ENCODE measurements around the gene MAN1C1.

Gene MAN1C1

GRCh38 chr1:25814549-25815087, 198.0 kb downstream of the MAN1C1 start (continued):
- no peak for TF ChIP-seq POU6F1 (CRISPR knock-in tag; IDR thresholded peaks at IDR 0.05; ENCODE audit: borderline replicate concordance, low read depth)

- TF ChIP-seq TSHZ2 (CRISPR knock-in tag; IDR thresholded peaks at IDR 0.05) (no peak), TOX (CRISPR knock-in tag; IDR thresholded peaks at IDR 0.05; ENCODE audit: borderline replicate concordance) (no peak), ZFP30 (CRISPR knock-in tag; IDR thresholded peaks at IDR 0.05) (no peak), BACH2 (CRISPR knock-in tag; IDR thresholded peaks at IDR 0.05; ENCODE audit: borderline replicate concordance) (no peak), ZC3H10 (CRISPR knock-in tag; IDR thresholded peaks at IDR 0.05) (no peak), OSR1 (CRISPR knock-in tag; IDR thresholded peaks at IDR 0.05) (no peak), GLIS3 (CRISPR knock-in tag; IDR thresholded peaks at IDR 0.05) (no peak), ZNF8 (CRISPR knock-in tag; IDR thresholded peaks at IDR 0.05) (no peak), ZNF70 (CRISPR knock-in tag; IDR thresholded peaks at IDR 0.05) (no peak), RARB (CRISPR knock-in tag; IDR thresholded peaks at IDR 0.05) (no peak), PPARA (CRISPR knock-in tag; IDR thresholded peaks at IDR 0.05; ENCODE audit: borderline replicate concordance) (no peak)
- ATAC-seq, result no peak
These were observed 198.9 kb downstream of the MAN1C1 start for GRCh38 chr1:25815208-25816111.

- TF ChIP-seq BACH2 (CRISPR knock-in tag; IDR thresholded peaks at IDR 0.05; ENCODE audit: borderline replicate concordance) (no peak), ZC3H10 (CRISPR knock-in tag; IDR thresholded peaks at IDR 0.05) (no peak), TOX (CRISPR knock-in tag; IDR thresholded peaks at IDR 0.05; ENCODE audit: borderline replicate concordance) (no peak)
- no peak for ATAC-seq
These were observed 199.6 kb downstream of the MAN1C1 start for GRCh38 chr1:25816112-25816718.

DNA sequence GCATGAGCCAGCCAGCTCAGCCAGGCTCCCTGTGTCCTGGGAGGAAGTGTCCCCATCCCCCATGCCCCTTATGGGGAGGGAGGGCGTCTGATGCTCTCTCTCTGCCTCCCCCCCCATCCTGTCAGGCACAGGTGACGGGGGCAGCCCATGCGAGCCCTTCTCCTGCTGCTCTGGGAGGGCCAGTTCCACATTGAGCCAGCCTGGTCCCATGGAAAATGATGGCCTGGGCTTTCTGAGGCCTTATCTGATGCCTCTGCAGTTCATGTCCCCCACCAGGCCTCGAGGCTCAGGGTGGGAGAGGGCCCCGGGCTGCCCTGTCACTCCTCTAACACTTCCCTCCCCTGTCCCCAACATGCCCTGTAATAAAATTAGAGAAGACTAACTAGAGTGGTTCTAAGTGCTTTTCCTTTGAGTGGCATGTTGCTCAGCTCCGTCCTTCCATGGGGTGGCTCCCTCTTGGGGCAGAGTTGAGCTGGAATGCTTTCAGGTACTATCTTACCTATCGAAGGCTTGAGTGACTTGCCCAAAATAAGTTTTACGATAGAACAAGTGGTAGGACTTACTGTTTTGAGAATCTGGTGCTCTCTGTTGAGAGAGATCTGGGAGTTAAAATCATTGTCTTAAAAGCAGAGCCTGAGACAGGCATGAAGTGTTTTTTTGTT, 201.4 kb downstream of the MAN1C1 start:
- no peak for ATAC-seq
- TF ChIP-seq ZC3H10 (CRISPR knock-in tag; IDR thresholded peaks at IDR 0.05), result no peak
- no peak for TF ChIP-seq TSHZ2 (CRISPR knock-in tag; IDR thresholded peaks at IDR 0.05)
- no peak for TF ChIP-seq CSDC2 (CRISPR knock-in tag; IDR thresholded peaks at IDR 0.05)
- TF ChIP-seq TCF4 (CRISPR knock-in tag; IDR thresholded peaks at IDR 0.05; ENCODE audit: borderline replicate concordance), result no peak
- no peak for TF ChIP-seq SNAI2 (CRISPR knock-in tag; IDR thresholded peaks at IDR 0.05)
- TF ChIP-seq CSRNP3 (CRISPR knock-in tag; IDR thresholded peaks at IDR 0.05), result no peak
- no peak for TF ChIP-seq GLIS3 (CRISPR knock-in tag; IDR thresholded peaks at IDR 0.05)
- no peak for TF ChIP-seq ESRRG (CRISPR knock-in tag; IDR thresholded peaks at IDR 0.05)
- no peak for TF ChIP-seq TOX (CRISPR knock-in tag; IDR thresholded peaks at IDR 0.05; ENCODE audit: borderline replicate concordance)
- TF ChIP-seq ZNF70 (CRISPR knock-in tag; IDR thresholded peaks at IDR 0.05), result no peak
- no peak for TF ChIP-seq ARNTL (CRISPR knock-in tag; IDR thresholded peaks at IDR 0.05; ENCODE audit: borderline replicate concordance, low read depth)
- no peak for TF ChIP-seq ZNF565 (CRISPR knock-in tag; conservative IDR thresholded peaks at IDR 0.05; ENCODE audit: low read depth)
- TF ChIP-seq RARB (CRISPR knock-in tag; IDR thresholded peaks at IDR 0.05), result no peak

Measured in SK-N-SH treated with all-trans-retinoic acid at 6 μM for 48 hours (cell line).